Fibroblast of villous mesenchyme (primary cell): Measurements from ENCODE around the gene RPL32. TPM values are rescaled to one million over a fixed set of nuclear protein-coding genes. Genes with fewer than 3 reads are reported as not detected.

Source experiments
- DNase-seq: peaks from one replicate; pipeline ENCODE4 v3.0.0-alpha.2; 2010; ENCODE audit warnings: low read depth
- H3K4me3 ChIP-seq: 2 replicates; pipeline ENCODE4 v1.5.1; 2011; ENCODE audit warnings: low read depth, mild to moderate bottlenecking, low read length
- CTCF ChIP-seq: IDR thresholded peaks from 2 replicates; pipeline ENCODE4 v1.5.1; 2012; ENCODE audit warnings: low read depth, mild to moderate bottlenecking, low read length; ENCODE audit not compliant: insufficient read depth
- total RNA-seq: library from RNA; depleted of rRNA; stranded (reverse); fragments of >200 nt; gene quantifications from 2 replicates; pipeline ENCODE4 v1.2.3, GENCODE V29; 2012

RPL32 gene
- total RNA-seq, 1 donor = 739 TPM

- no peak overlapping the region for H3K4me3 ChIP-seq
- DNase-seq = no peak
- no peak for TF ChIP-seq CTCF
Observed at GRCh38 chr3:12837295-12837986, 3.9 kb downstream of the RPL32 start.

GRCh38 chr3:12835052-12835665 lies 6.2 kb downstream of the RPL32 start:
- no peak for DNase-seq
- H3K4me3 ChIP-seq = no peak overlapping the region
- no peak for TF ChIP-seq CTCF

GRCh38 chr3:12833222-12834161 lies 7.9 kb downstream of the RPL32 start:
- DNase-seq = no peak
- no peak for TF ChIP-seq CTCF
- H3K4me3 ChIP-seq = no peak overlapping the region

GRCh38 chr3:12832350-12833221 lies 8.8 kb downstream of the RPL32 start:
- DNase-seq = no peak

GRCh38 chr3:12831301-12831866 lies 10.0 kb downstream of the RPL32 start:
- no peak for DNase-seq
- TF ChIP-seq CTCF = no peak
- no peak overlapping the region for H3K4me3 ChIP-seq

More at GRCh38 chr3:12832350-12833221, 8.8 kb downstream of the RPL32 start:
- no peak overlapping the region for H3K4me3 ChIP-seq
- no peak for TF ChIP-seq CTCF

- H3K4me3 ChIP-seq = no peak overlapping the region
- TF ChIP-seq CTCF = peak; percentile 15
- DNase-seq = no peak
Observed at GRCh38 chr3:12830785-12831156, 10.6 kb downstream of the RPL32 start.
